Measurements from ENCODE around the gene PLCB3. TPM values are rescaled to one million over a fixed set of nuclear protein-coding genes. Genes with fewer than 3 reads are reported as not detected.

PLCB3 gene
- total and polyA plus RNA-seq, 10 of the 15 experiments (the other 5 are each of a cell fraction or from before 2014, with no cell fraction given): 0.03 to 10.3 (median 3.3) TPM

DNA sequence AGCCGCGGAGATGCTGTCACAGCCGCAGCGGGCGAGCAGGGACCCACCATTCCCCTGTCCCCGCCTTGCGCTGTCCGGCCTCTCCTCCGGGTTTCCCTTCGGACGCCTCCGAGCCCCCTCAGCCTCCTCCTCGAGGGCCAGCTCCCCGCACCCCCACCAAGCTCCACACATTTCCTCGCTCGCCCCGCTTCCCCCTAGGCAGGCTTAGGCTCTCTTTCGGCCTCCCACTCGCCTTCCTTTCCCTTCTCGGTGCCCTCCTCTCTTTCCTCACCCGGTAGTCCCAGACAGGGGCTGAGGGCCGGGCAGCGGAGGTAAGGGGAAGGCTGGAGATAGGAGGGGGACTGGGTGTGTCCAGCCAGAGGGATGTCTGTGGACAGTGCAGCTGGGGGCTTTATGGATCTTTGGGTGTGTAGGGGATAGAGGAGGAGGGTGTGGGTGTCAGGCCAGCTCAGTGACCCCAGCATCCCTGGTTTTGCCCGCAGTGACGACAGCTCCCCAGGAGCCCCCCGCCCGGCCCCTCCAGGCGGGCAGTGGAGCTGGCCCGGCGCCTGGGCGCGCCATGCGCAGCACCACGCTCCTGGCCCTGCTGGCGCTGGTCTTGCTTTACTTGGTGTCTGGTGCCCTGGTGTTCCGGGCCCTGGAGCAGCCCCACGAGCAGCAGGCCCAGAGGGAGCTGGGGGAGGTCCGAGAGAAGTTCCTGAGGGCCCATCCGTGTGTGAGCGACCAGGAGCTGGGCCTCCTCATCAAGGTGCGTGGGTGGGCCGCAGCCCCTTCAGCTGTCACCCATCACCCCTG is 41.3 kb downstream of the PLCB3 start:
- peak overlapping the region; percentile 42; the same call in 1 of the 2 replicates for H3K4me2 ChIP-seq (ENCODE audit: control insufficient read depth, insufficient read depth)
- TF ChIP-seq CBX3 (IDR thresholded peaks at IDR 0.05; ENCODE audit: borderline replicate concordance, low read depth): no peak
- TF ChIP-seq ATF7 (IDR thresholded peaks at IDR 0.05; ENCODE audit: low read depth): no peak
- TF ChIP-seq, protein P1, sequence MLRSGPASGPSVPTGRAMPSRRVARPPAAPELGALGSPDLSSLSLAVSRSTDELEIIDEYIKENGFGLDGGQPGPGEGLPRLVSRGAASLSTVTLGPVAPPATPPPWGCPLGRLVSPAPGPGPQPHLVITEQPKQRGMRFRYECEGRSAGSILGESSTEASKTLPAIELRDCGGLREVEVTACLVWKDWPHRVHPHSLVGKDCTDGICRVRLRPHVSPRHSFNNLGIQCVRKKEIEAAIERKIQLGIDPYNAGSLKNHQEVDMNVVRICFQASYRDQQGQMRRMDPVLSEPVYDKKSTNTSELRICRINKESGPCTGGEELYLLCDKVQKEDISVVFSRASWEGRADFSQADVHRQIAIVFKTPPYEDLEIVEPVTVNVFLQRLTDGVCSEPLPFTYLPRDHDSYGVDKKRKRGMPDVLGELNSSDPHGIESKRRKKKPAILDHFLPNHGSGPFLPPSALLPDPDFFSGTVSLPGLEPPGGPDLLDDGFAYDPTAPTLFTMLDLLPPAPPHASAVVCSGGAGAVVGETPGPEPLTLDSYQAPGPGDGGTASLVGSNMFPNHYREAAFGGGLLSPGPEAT (IDR thresholded peaks at IDR 0.05; ENCODE audit: low read depth): no peak
- TF ChIP-seq, protein P2, sequence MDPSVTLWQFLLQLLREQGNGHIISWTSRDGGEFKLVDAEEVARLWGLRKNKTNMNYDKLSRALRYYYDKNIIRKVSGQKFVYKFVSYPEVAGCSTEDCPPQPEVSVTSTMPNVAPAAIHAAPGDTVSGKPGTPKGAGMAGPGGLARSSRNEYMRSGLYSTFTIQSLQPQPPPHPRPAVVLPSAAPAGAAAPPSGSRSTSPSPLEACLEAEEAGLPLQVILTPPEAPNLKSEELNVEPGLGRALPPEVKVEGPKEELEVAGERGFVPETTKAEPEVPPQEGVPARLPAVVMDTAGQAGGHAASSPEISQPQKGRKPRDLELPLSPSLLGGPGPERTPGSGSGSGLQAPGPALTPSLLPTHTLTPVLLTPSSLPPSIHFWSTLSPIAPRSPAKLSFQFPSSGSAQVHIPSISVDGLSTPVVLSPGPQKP (IDR thresholded peaks at IDR 0.05; ENCODE audit: low read depth, low read length): no peak
- TF ChIP-seq YY1 (IDR thresholded peaks at IDR 0.05; ENCODE audit: low read depth, low read length): no peak
- TF ChIP-seq POLR2AphosphoS2 (IDR thresholded peaks at IDR 0.05; ENCODE audit: low read depth, low read length): no peak
- TF ChIP-seq, protein P3, sequence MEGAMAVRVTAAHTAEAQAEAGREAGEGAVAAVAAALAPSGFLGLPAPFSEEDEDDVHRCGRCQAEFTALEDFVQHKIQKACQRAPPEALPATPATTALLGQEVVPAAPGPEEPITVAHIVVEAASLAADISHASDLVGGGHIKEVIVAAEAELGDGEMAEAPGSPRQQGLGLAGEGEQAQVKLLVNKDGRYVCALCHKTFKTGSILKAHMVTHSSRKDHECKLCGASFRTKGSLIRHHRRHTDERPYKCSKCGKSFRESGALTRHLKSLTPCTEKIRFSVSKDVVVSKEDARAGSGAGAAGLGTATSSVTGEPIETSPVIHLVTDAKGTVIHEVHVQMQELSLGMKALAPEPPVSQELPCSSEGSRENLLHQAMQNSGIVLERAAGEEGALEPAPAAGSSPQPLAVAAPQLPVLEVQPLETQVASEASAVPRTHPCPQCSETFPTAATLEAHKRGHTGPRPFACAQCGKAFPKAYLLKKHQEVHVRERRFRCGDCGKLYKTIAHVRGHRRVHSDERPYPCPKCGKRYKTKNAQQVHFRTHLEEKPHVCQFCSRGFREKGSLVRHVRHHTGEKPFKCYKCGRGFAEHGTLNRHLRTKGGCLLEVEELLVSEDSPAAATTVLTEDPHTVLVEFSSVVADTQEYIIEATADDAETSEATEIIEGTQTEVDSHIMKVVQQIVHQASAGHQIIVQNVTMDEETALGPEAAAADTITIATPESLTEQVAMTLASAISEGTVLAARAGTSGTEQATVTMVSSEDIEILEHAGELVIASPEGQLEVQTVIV (IDR thresholded peaks at IDR 0.05; ENCODE audit: borderline replicate concordance, partially characterized antibody): no peak
- TF ChIP-seq, protein P4, sequence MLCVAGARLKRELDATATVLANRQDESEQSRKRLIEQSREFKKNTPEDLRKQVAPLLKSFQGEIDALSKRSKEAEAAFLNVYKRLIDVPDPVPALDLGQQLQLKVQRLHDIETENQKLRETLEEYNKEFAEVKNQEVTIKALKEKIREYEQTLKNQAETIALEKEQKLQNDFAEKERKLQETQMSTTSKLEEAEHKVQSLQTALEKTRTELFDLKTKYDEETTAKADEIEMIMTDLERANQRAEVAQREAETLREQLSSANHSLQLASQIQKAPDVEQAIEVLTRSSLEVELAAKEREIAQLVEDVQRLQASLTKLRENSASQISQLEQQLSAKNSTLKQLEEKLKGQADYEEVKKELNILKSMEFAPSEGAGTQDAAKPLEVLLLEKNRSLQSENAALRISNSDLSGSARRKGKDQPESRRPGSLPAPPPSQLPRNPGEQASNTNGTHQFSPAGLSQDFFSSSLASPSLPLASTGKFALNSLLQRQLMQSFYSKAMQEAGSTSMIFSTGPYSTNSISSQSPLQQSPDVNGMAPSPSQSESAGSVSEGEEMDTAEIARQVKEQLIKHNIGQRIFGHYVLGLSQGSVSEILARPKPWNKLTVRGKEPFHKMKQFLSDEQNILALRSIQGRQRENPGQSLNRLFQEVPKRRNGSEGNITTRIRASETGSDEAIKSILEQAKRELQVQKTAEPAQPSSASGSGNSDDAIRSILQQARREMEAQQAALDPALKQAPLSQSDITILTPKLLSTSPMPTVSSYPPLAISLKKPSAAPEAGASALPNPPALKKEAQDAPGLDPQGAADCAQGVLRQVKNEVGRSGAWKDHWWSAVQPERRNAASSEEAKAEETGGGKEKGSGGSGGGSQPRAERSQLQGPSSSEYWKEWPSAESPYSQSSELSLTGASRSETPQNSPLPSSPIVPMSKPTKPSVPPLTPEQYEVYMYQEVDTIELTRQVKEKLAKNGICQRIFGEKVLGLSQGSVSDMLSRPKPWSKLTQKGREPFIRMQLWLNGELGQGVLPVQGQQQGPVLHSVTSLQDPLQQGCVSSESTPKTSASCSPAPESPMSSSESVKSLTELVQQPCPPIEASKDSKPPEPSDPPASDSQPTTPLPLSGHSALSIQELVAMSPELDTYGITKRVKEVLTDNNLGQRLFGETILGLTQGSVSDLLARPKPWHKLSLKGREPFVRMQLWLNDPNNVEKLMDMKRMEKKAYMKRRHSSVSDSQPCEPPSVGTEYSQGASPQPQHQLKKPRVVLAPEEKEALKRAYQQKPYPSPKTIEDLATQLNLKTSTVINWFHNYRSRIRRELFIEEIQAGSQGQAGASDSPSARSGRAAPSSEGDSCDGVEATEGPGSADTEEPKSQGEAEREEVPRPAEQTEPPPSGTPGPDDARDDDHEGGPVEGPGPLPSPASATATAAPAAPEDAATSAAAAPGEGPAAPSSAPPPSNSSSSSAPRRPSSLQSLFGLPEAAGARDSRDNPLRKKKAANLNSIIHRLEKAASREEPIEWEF (IDR thresholded peaks at IDR 0.05; ENCODE audit: insufficient replicate concordance, low read depth, low read length): no peak
- no peak for TF ChIP-seq TAF1 (IDR thresholded peaks at IDR 0.05; ENCODE audit: borderline replicate concordance, low read depth, low read length)
- no peak for TF ChIP-seq ZBED1 (IDR thresholded peaks at IDR 0.05; ENCODE audit: borderline replicate concordance)
- no peak for TF ChIP-seq DPF2 (IDR thresholded peaks at IDR 0.05)
- TF ChIP-seq SIN3A (IDR thresholded peaks at IDR 0.05; ENCODE audit: low read depth, low read length): no peak

More for the DNA sequence above, 41.3 kb downstream of the PLCB3 start:
- peaks cover 9 to 16% of the 10 kb centered on the region in 2 experiments for H3K27me3 ChIP-seq (replicated peaks in 1 of 2; ENCODE audit: control insufficient read depth in 2 of 2, insufficient read depth in 2 of 2, low read length in 1 of 2)
- no peak; the same call in 1 of the 3 replicates for ATAC-seq
- intact Hi-C loops (cut with micrococcal nuclease; ENCODE audit: unreplicated experiment): no loop called here
- RAD21 ChIA-PET (ENCODE audit: unreplicated experiment): no interaction called here
- 30% methylated on average over 37 of the region's 42 CpGs for WGBS (ENCODE audit: insufficient coverage, insufficient replicate concordance, low lambda C conversion rate, missing lambda C conversion rate)
- BruUV-seq (replicated peaks): no TSS peak
- H4K20me1 ChIP-seq (ENCODE audit: control insufficient read depth, insufficient read depth): no peaks in the 10 kb centered on the region; the same call in 1 of the 2 replicates
- H3K4me3 ChIP-seq: no peak overlapping the region
- H3K36me3 ChIP-seq (ENCODE audit: control insufficient read depth in 2 of 2, insufficient read depth in 2 of 2, low read length in 1 of 2): peaks cover 0 to 2% of the 10 kb centered on the region in 2 experiments; a peak in 2 of 4 replicates
- no peaks in the 10 kb centered on the region for H3K4me1 ChIP-seq (ENCODE audit: control insufficient read depth, insufficient read depth, low read length)
- H2AFZ ChIP-seq (ENCODE audit: control insufficient read depth, low read depth, low read length): no peak overlapping the region
- SMC1A ChIA-PET (ENCODE audit: uncharacterized antibody, unreplicated experiment): no interaction called here
- CTCF ChIA-PET: interaction anchor here (0.8 to 1.9 kb wide), 2 partner anchors 9 to 12 kb away, joined by 3 to 10 read pairs; no protein-coding TSS in a partner anchor
- POLR2A ChIA-PET: interaction anchor here (0.9 kb wide), 1 partner anchor 8 kb away, joined by 3 read pairs; the partner anchor contains the start of gene BAD
- DNase-seq (ENCODE audit: low read depth, low spot score): no peak
- FAIRE-seq: no peak
- H3K9me3 ChIP-seq (replicated peaks; ENCODE audit: control insufficient read depth, insufficient read depth, low read length): no peaks in the 10 kb centered on the region
- in situ Hi-C loops (cut with MboI): no loop called here
- no peak overlapping the region for H3K27ac ChIP-seq (ENCODE audit: control insufficient read depth, insufficient read depth)
- H3K79me2 ChIP-seq (ENCODE audit: control insufficient read depth, insufficient read depth, low read length): no peaks in the 10 kb centered on the region
- no peak overlapping the region for H3K9ac ChIP-seq (ENCODE audit: control insufficient read depth, insufficient read depth, low read length)
